ENCODE measurements around the gene ZNF416. TPM values are rescaled to one million over a fixed set of nuclear protein-coding genes. Genes with fewer than 3 reads are reported as not detected.

Gene ZNF416
- total RNA-seq, 1 donor from 2014 or later = 3.5 TPM

DNA sequence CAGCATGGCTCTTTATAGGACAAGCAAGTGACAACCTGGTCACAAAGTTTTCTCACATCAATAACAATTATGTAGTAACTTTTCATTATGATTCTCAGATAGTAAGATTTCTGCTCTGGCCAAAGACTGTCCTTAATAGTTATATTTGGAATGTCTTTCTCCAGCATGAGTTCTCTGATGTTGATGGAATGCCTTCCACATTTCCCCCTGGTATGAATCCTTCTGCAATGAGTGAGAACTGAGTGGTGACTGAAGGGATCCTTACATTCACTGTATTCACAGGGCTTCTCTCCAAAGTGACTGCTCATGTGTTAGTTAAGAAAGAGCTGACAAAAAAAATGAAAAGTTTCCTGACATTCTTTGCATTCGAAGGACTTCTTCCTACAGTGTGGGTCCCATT lies 32.2 kb downstream of the ZNF416 start:
- Mint-ChIP-seq H3K4me1 (ENCODE audit: low read depth) (no peaks in the 10 kb centered on the region), H3K36me3 (ENCODE audit: low read depth) (peaks cover 98% of the 10 kb centered on the region), H3K4me3 (ENCODE audit: low read depth) (no peak overlapping the region), H3K27ac (no peak overlapping the region), H3K9me3 (peaks cover 78% of the 10 kb centered on the region), H3K27me3 (ENCODE audit: low read depth) (no peaks in the 10 kb centered on the region)
- intact Hi-C loops (cut with micrococcal nuclease) = no loop called here
- no peak for DNase-seq (ENCODE audit: low spot score)

DNA sequence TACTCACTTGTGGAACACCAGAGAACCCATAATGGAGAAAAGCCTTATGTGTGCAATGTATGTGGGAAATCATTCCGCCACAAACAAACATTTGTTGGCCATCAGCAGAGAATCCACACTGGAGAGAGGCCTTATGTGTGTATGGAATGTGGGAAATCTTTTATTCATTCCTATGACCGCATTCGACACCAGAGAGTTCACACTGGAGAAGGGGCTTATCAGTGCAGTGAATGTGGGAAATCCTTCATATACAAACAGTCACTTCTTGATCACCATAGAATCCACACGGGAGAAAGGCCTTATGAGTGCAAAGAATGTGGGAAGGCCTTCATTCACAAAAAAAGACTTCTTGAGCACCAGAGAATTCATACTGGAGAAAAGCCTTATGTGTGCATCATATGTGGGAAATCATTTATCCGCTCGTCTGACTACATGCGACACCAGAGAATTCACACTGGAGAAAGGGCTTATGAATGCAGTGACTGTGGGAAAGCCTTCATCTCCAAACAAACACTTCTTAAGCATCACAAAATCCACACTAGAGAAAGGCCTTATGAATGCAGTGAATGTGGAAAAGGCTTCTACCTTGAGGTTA lies 40.7 kb downstream of the ZNF416 start:
- intact Hi-C loops (cut with micrococcal nuclease) = no loop called here
- Mint-ChIP-seq H3K36me3 (ENCODE audit: low read depth) (peaks cover 98% of the 10 kb centered on the region), H3K27me3 (ENCODE audit: low read depth) (no peaks in the 10 kb centered on the region), H3K9me3 (peaks cover 96% of the 10 kb centered on the region), H3K4me3 (ENCODE audit: low read depth) (no peak overlapping the region), H3K27ac (no peak overlapping the region), H3K4me1 (ENCODE audit: low read depth) (no peaks in the 10 kb centered on the region)
- DNase-seq (ENCODE audit: low spot score) = no peak

DNA sequence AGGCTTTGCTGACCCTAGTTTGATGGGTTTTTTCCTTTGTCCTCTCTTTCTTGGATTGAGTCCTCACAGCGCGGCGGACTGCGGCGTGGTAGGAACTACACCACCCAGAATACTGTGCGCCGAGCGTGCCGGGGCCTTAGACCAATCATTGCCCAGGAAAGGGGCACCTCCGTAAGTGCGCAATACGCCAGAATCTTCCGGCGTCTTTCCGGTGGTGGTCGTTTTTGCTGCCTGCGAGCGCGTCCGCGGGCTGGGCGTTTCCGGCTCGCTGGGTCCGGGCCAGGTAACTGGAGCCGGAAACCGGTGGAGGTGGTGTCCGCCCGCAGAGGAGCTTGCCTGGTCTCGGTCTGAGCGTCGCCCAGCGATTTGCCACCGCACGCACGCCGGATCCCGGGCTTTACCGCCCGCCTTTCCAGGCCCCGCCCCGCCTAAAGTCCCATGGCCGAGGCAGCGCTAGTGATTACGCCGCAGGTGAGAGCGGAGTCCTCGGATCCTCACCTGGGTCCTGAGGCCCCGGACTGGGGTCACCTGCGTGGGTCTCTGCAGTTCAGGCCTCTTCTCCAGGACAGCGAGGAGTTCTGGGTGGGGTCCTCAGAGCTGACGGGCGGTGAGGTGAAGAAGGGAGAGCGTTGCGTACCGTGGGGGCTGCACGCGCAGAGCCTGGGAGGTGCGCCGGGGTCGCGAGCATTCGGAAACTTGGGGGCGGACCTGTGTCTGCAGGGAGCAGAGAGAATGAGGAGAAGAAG lies 51.4 kb downstream of the ZNF416 start, which contains the start of gene ZNF549:
ZNF549 (plus strand) TSS at position 221 of the 746 bp plus-strand sequence; CDS start at position 439, 218 bp downstream.
- intact Hi-C loops (cut with micrococcal nuclease) = loop anchor here (1.0 to 5.0 kb wide), 5 partner anchors 32 to 138 kb away; partner anchors contain the start of genes ZNF17, ZNF419, ZNF548 and ZNF550
- H3K4me3 Mint-ChIP-seq (ENCODE audit: low read depth) = peak within 1 kb of the TSS; percentile 97
- peaks cover 42% of the 10 kb centered on the region for H3K36me3 Mint-ChIP-seq (ENCODE audit: low read depth)
- peaks cover 74% of the 10 kb centered on the region for H3K9me3 Mint-ChIP-seq
- peaks cover 15% of the 10 kb centered on the region for H3K4me1 Mint-ChIP-seq (ENCODE audit: low read depth)
- peak; percentile 84 for DNase-seq (ENCODE audit: low spot score)
- H3K27me3 Mint-ChIP-seq (ENCODE audit: low read depth) = no peaks in the 10 kb centered on the region
- H3K27ac Mint-ChIP-seq = peak within 1 kb of the TSS; percentile 78

Other genes starting within 250 kb of the ZNF416 start
- gene ZNF304, start 227.6 kb downstream of the ZNF416 start, total RNA-seq = 5.2 and 6.5 TPM in 2 replicates
- 3.8 and 4.1 TPM in 2 replicates for gene TRAPPC2B, start 215.4 kb downstream of the ZNF416 start, total RNA-seq
- 1.3 and 2.0 TPM in 2 replicates for gene ZNF547, start 215.4 kb downstream of the ZNF416 start, total RNA-seq
- 10.5 and 12.5 TPM in 2 replicates for gene ZNF548, start 189.1 kb downstream of the ZNF416 start, total RNA-seq
- 7.7 and 9.3 TPM in 2 replicates for gene ZNF17, start 167.8 kb downstream of the ZNF416 start, total RNA-seq
- gene ZNF749, start 143.6 kb downstream of the ZNF416 start, total RNA-seq = 21.0 and 21.5 TPM in 2 replicates
- gene VN1R1, start 121.8 kb downstream of the ZNF416 start, total RNA-seq = 0.09 TPM in 1 of 2 replicates, not detected in the other
- gene ZNF772, start 101.3 kb downstream of the ZNF416 start, total RNA-seq = 2.0 and 2.3 TPM in 2 replicates
- gene ZNF419, start 91.2 kb downstream of the ZNF416 start, total RNA-seq = 4.8 and 5.1 TPM in 2 replicates
- 4.5 and 6.0 TPM in 2 replicates for gene ZNF773, start 79.0 kb downstream of the ZNF416 start, total RNA-seq
- 3.5 and 4.1 TPM in 2 replicates for gene ZNF549, start 51.6 kb downstream of the ZNF416 start, total RNA-seq
- gene ZNF550, start 19.0 kb downstream of the ZNF416 start, total RNA-seq = 6.9 and 7.7 TPM in 2 replicates
- 2.4 and 2.8 TPM in 2 replicates for gene ZIK1, start 5.2 kb upstream of the ZNF416 start, total RNA-seq
- 4.1 and 5.2 TPM in 2 replicates for gene ZNF530, start 21.0 kb upstream of the ZNF416 start, total RNA-seq
- gene ZNF134, start 35.3 kb upstream of the ZNF416 start, total RNA-seq = 7.9 and 8.5 TPM in 2 replicates
- 9.6 and 10.6 TPM in 2 replicates for gene ZNF211, start 54.3 kb upstream of the ZNF416 start, total RNA-seq
- not detected in 2 replicates for gene ZSCAN4, start 90.0 kb upstream of the ZNF416 start, total RNA-seq
- 9.7 and 10.6 TPM in 2 replicates for gene ZNF551, start 103.1 kb upstream of the ZNF416 start, total RNA-seq
- 3.9 and 4.0 TPM in 2 replicates for gene ZNF154, start 130.3 kb upstream of the ZNF416 start, total RNA-seq
- gene ZNF671, start 148.7 kb upstream of the ZNF416 start, total RNA-seq = 5.3 and 6.0 TPM in 2 replicates
- gene ZNF776, start 167.9 kb upstream of the ZNF416 start, total RNA-seq = 7.4 and 8.8 TPM in 2 replicates
- 11.4 and 13.4 TPM in 2 replicates for gene ZNF586, start 190.8 kb upstream of the ZNF416 start, total RNA-seq
- 7.2 and 8.5 TPM in 2 replicates for gene ZNF552, start 236.0 kb upstream of the ZNF416 start, total RNA-seq

Measured in activated T-helper 2 cell treated with anti-CD3 and anti-CD28 coated beads, Interferon-gamma antibody, Interleukin-2, Interleukin-4, amounts not matched to agents 10 μg/mL and 5 μg/mL and 100 μg/mL, durations not matched to agents 14 hours and 24 hours and 36 hours (primary cell).